GM18870 (cell line): ENCODE measurements around the gene ALKBH8.
A peak's percentile ranks its signal among the peaks of the same experiment; 100 is the strongest.
"Not testable (repeated sequence)": the region's sequence is repeated elsewhere in the genome, so short reads cannot be mapped to it uniquely, and the experiment has no call there.

Experiments used
- ATAC-seq: cut with Tn5 transposase; IDR thresholded peaks from one replicate; pipeline ENCODE4 v1.9.1; 2021; ENCODE audit warnings: moderate library complexity; ENCODE audit not compliant: unreplicated experiment

The ALKBH8 gene

DNA sequence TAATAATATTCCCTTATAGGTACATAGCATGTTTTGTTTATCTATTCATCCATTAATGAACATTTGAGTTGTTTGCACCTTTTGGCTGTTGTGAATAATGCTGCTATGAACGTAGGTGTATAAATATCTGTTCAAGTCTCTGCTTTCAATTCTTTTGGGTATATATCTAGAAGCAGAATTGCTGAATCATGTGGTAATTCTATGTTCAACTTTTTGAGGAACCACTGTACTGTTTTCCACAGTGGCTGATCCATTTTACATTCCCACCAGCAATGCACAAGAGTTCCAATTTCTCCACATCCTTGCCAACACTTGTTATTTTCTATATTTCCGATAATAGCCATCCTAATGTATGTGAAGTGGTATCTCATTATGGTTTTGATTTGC is 56.7 kb downstream of the ALKBH8 start:
- no peak for ATAC-seq

DNA sequence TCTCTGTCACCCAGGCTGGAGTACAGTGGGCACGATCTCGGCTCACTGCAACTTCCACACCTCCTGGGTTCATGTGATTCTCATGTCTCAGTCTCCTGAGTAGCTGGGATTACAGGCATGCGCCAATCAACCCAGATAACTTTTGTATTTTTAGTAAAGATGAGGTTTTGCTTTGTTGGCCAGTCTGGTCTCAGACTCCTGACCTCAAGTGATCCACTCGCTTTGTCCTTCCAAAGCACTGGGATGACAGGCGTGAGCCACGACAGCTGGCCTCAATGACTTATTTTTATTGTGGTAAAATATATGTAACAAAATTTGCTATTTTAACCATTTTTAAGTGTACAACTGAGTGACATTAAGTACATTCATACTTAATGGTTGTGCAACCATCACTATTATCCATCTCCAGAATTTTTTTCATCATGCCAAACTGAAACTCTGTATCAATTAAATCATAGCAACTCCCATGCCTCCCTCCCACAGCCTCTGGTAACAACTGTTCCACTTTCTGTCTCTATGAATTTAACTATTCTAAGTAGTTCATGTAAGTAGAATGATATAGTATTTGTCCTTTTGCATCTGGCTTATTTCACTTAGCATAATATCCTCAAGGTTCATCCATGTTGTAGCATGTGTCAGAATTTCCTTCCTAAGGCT is 57.2 kb downstream of the ALKBH8 start:
- no peak for ATAC-seq

DNA sequence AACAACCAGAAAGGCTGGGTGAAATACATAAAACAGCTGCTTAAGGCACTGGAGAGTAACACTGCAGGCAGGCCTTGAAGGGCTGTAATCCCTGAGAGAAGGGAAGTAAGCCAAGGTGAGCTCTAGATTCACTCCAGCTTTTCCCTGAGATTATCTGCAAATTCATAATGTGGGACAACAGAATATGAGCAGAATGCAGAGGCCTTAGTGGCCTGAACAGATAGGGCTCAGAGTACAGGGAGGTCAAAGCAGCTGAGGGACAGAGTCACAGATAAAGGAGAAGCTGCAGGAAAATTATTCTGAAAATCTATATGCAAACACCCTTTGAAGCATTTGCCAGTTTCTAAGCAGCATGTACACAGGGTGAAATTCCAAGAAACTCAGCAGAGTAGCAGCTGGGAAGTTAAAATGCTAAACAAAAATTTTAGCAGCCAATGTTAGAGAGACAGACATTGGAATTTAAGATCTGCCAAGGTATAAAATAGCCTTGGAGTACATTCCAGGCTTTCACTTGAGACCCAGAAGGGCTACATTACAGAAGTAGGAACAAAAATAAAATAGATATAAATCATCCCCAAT is 59.8 kb downstream of the ALKBH8 start:
- no peak for ATAC-seq

DNA sequence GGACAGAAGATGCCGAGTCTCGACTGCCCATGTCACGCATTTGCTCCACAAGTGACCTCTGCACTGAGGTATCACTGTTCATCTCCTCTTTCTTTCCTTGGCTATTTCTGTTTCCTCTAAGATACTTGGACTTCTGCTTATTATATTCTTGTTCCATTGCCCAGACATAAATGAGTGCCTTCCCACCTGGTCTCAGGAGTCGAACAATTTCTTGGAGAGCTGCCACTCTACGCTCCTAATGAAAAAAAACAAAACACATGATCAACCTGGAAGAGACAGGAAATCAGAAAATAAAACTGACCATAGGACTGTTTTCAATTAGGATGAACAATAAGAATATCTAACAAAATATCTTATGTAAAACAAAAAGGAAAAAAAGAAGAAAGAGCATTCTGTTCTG is 60.6 kb downstream of the ALKBH8 start:
- no peak for ATAC-seq

DNA sequence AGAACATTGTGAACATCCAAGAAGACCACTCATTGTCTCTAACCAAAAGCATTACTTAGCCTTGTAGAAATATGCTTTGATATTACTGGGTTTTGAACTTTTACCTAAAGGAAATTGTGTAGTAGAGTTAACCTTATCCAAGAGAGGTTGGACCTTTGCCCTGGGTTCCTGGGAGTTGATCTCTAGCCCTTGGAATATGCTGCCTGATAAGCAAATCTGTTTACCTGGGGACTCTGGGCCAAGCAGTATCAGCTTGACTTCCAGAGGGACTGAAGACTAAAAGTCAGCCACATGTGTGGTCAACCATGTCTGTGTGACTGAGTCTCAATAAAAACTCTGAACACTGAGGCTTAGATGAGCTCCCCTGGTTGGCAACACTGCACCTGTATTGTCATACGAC is 63.8 kb downstream of the ALKBH8 start:
- no peak for ATAC-seq

DNA sequence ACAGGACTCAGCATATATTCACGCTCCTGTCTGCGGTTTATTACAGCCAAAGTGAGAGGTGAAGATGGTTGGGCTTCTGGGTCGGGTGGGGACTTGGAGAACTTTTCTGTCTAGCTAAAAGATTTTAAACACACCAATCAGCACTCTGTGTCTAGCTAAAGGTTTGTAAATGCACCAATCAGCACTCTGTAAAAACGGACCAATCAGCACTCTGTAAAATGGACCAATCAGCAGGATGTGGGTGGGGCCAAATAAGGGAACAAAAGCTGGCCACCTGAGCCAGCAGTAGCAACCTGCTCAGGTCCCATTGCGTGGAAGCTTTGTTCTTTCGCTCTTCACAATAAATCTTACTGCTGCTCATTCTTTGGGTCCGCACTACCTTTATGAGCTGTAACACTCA is 68.2 kb downstream of the ALKBH8 start:
- ATAC-seq: not testable (repeated sequence)

DNA sequence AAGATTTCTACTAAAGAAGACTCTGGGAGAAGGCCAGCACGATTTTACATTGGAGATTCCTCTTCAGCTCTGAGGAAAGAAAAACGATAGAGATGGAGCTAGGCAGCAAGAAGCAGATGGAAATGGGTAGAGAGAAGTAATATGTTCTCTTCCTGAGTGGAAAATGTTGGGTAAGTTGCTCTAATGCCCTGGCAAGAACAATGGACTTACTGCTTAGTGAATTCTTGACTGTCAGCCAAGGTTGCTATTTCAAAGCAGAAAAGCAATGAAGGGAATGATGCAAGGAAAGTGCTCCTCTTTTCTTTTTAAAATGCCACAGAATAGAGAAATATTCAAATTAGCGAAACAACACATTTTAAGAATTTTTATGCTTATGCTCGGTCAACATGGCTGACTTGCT is 69.5 kb downstream of the ALKBH8 start:
- no peak for ATAC-seq

DNA sequence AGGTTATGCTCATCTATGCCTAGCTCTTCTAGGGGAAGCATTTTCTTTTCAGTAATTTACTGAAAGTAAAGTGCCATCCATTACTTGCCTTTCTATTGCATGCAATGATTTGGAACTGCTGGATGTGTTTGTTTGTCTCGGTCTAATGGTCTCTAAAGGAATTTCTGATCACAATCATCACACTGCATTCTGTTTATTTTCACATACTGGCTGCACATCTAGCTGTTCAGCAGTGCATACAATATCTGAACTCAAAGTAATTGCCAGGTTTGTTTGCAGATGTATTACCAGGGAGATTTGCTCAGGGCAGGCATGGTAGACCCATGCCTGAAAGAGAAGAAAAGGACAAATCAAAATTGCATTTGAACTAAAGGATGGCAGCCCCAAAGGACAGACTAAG is 71.5 kb downstream of the ALKBH8 start:
- ATAC-seq: no peak

DNA sequence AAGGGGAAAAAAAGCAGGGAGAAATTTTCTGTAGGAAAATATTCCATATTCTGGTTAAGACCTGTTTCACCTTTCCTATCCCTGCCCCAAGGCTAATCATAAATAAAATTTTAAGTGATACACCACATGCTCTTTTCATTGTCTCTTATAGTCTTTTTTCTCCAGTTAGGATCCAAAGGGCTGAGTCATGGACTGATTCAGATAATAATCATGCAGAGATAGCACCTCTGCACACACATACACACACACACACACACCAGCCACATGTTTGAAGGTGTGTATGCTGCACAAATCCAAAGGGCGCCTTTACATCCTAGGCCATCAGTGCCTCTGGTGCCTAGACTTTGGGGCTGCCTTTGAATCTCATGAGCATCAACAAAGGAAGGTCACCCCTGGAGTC is 72.4 kb downstream of the ALKBH8 start:
- ATAC-seq: no peak

DNA sequence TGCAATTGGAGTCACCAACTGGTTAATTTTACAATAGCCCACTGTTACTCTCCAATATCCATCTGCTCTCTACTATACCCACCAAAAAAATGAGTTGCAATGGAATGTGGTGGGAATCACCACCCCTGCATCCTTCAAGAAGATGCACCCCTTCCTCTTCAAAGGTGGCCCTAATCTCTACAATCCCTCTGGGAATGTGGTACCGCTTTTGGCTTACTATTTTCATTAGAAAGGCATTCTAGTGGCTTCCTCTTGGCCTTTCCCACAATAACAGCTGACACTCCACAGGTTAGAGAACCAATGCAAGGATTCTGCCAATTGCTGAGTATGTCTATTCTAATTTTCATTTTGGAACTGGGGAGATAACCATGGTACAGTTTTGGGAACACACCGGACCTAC is 74.7 kb downstream of the ALKBH8 start:
- ATAC-seq: no peak

DNA sequence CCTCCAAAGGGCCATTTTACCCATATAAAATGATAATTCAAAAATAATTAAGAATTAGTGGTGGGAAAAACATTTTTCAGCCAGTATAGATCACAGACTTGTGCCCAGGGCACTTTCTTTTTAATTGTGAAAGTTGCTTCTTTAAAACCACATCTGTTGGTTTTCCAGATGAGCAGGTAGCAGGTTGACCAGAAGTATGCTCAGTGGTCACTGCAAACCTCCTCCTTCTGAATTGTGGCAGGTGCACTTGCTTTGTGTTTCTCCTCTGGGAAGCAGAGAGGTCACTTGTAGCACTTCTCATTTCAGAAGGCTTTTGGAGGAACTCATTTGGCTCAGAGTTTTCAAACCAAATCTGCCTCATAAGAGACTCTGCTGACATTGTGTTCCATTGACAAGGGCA is 83.3 kb downstream of the ALKBH8 start:
- no peak for ATAC-seq

DNA sequence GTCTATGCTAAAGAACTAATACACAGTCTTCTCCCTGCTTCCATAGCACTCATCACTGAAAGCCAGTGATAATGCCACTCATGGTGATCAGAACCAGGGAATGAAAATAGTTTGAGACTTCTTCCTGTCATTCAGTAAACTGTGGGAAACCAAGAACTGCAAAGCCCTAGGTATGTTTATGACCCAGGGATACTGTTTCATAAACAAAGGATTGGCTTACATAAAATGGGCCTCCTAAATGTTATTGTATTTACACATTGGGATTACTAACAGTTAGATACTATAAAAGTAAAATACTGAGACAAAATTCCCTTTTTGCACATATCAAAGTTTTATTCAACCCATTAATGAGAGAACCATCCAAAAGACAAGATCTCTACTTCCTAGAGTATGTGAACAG is 86.6 kb downstream of the ALKBH8 start:
- ATAC-seq: no peak

DNA sequence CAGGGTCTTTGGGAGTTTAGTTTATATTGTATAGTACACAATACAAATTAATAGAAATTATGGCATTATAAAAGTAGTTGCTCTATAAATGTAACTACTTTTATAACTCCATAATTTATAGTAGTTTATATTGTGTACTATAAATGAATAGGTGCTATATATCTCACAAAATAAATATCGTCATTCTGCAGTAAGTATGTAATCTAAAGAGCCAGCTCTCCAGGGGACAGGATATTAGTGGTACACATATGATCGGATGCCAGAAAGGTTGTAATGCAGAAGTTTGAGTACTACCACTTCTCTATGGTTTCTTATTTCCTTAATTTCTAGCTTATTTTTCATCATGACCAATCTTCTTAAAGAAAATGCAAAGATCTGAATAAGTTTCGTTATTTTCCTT is 87.7 kb downstream of the ALKBH8 start:
- no peak for ATAC-seq

DNA sequence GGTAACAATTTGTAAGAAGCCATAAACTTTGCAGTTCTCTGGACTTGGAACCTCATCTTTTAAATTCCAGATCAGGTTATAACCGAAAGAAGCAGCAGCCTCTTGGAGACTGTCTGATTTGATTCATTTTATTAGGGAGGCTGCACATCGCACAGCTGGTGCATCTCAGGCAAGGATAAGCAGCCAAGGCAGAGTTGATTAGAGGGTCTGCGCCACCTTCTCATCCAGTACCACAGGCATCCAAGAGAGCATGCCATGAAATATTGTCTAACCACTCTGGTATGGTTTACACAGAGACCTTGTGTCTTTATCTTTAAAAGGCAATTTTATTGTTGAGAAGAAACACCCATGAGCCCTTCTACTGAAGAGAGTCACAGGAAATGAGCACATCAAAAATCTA is 91.7 kb downstream of the ALKBH8 start:
- no peak for ATAC-seq

DNA sequence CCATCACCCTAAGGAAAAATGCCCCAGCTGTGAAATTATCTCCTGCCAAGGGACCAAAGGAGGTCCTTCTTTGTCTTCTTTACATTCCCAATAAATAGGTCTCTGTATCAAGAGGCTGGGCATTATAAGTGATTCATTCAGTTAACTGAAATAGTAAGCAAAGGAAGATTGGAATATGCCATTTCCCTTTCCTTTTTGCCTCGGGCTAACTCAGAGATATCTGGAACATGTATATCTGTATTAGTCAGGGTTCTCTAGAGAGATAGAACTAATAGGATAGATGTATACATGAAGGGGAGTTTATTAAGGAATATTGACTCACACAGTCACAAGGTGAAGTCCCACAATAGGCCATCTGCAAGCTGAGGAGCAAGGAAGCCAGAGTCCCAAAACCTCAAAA is 92.6 kb downstream of the ALKBH8 start:
- no peak for ATAC-seq

DNA sequence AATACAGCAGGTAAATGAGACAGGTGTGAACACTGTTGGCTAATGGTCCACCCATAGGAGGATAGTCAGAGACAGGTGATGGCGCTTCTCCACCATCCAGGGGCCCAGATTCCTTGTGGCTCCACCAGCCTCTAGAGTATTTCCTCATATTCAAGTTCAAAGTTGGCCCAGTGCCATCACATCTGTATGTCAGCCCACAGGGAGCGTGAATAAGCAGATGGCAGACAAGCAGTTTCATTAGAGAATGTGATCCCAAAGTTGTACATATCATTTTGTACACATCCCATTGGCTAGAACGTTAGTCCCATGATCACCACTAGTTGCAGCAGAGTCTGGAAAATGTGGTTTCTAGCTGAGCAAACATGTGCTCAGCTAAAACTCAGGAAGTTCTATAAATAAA is 96.9 kb downstream of the ALKBH8 start:
- ATAC-seq: no peak

DNA sequence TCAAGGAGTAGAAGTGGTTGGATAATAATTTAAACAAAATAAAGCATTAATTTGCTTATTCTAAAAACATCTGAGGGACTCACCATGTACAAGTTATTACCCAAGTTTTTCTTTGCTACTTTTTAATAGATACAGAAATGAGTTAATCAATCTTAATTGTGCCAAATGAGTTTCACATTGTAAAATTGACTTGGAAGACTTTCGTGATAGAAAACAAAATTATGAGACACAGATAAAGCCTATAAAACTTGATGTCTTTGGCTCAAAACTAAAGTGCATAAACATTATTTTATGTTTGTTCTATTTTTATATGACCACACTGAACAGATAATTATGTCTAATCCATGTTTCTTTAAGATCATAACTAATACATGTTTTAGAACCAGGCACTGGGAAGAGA is 97.8 kb downstream of the ALKBH8 start:
- no peak for ATAC-seq

DNA sequence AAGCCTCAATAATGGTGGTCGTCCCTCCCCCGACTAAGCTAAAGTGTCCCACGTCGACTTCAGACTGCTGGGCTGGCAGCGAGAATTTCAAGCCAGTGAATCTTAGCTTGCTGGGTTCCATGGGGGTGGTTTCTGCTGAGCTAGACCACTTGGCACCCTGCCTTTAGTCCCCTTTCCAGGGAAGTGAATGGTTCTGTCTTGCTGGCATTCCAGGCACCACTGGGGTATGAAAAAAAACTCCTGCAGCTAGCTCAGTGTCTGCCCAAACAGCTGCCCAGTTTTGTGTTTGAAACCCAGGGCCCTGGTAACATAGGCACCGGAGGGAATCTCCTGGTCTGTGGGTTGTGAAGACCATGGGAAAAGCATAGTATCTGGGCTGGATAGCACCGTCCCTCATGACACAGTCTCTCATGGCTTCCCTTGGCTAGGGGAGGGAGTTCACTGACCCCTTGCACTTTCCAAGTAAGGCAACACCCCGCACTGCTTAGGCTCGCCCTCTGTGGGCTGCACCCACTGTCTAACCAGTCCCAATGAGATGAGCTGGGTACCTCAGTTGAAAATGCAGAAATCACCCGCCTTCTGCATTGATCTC is 99.2 kb downstream of the ALKBH8 start:
- not testable (repeated sequence) for ATAC-seq

DNA sequence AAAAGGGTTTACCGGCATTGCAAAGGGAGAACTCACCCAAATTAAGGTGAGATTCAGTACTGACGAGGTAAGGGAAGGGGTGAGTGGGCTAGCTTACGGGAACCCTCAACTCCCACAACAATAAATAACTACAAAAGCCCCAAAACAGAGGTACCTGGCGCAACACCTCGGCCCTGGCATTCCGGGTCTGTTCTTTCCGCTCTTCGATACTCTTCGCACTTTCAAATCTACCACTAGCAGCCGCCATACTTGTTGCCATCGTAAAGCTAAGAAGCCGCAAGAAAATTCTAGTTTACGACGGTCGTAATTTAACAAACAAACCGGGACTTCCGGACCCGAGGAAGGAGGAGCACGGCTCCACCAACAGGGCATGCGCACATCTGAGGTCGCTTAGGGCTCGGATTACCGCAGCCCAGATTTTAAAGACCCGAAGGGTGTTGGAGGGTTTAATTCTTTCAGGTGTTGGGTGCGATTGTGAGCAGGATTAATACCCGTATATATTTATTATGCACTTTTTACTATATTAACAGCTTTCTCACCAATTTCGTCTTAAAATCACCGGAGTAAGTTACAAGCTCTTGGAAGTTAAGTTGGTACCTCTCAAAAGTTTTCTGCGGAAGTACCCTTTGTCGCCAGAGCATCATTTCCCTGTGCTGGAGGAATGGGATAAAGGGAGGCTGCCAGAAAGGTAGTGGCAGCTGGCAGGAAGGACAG is 107.8 kb downstream of the ALKBH8 start, which contains the start of gene CWF19L2:
CWF19L2 (minus strand) TSS at position 268 of the 714 bp plus-strand sequence; CDS start at position 259, 9 bp downstream.
- ATAC-seq: peak; percentile 96

DNA sequence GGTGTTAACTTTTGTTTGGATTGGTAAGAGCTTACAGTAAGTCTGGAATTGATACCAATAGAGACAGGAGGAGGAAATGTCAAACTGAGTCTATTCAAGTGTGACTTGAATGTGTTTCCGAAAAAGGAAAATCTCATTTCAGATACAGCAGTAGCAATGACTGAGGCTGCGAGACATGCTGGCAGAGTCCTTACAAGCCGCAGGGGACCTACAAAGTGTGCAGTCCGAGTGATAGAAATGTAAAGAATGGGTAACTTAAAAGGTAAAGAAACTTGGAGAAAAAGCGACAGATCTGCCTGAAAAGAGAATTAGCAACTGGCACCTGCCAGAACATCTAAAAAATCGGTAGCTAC is 108.4 kb downstream of the ALKBH8 start:
- peak; percentile 33 for ATAC-seq

DNA sequence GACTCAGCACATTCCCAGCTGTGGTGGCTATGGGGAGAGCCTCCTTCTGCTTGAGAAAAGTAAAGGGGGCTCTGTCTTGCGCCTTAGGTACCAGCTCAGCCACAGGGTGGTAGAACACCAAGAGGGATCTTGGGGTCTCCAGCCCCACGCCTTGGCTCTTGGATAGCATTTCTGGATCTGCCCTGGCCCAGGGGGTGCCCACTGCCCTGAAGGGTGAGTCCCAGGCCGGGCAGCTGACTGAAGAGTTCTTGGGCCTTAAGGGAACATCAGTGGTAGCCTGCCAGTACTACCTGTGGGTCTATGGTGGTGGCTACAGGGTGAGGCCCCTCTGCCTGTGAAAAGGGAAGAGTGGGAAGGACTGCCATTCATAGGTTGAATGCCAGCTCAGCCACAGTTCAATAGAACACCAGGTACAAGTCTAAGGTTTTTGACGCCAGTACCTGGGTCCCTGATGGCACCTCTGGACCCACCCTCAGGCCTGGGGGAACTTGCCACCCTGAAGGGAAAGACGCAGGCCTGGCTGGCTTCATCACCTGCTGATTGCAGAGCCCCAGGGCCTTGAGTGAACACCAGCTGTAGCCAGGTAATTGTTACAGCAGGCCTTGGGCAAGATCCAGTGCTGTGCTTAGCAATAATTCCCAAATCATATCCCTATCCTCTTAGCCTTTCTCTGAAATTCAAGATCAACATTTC is 111.8 kb downstream of the ALKBH8 start:
- no peak for ATAC-seq
